GM12874 (cell line): Measurements from ENCODE around the gene EPHA3.

Experiments
- CTCF ChIP-seq: IDR thresholded peaks from 2 replicates; pipeline ENCODE4 v1.5.1; 2011; ENCODE audit warnings: low read depth, mild to moderate bottlenecking, control low read depth, low read length, moderate library complexity; ENCODE audit not compliant: insufficient read depth

The EPHA3 gene

GRCh38 chr3:89311581-89311980 is 204.2 kb downstream of the EPHA3 start:
- TF ChIP-seq CTCF: no peak

GRCh38 chr3:89312141-89312540 is 204.7 kb downstream of the EPHA3 start:
- TF ChIP-seq CTCF: no peak

- no peak for TF ChIP-seq CTCF
Measured at GRCh38 chr3:89314454-89315098, 207.2 kb downstream of the EPHA3 start.

- TF ChIP-seq CTCF: no peak
Measured at GRCh38 chr3:89315750-89316470, 208.5 kb downstream of the EPHA3 start.

- no peak for TF ChIP-seq CTCF
Measured at GRCh38 chr3:89320186-89320585, 212.8 kb downstream of the EPHA3 start.

GRCh38 chr3:89326997-89327396 is 219.6 kb downstream of the EPHA3 start:
- no peak for TF ChIP-seq CTCF

- no peak for TF ChIP-seq CTCF
Measured at GRCh38 chr3:89332386-89332785, 225.0 kb downstream of the EPHA3 start.
